GM21528 (cell line): Measurements from ENCODE around the gene ANKH.

Experiments
- ATAC-seq: cut with Tn5 transposase; IDR thresholded peaks from one replicate; pipeline ENCODE4 v1.9.1; 2021; ENCODE audit warnings: mild to moderate bottlenecking, moderate library complexity; ENCODE audit not compliant: unreplicated experiment, low FRiP score

The ANKH gene

DNA sequence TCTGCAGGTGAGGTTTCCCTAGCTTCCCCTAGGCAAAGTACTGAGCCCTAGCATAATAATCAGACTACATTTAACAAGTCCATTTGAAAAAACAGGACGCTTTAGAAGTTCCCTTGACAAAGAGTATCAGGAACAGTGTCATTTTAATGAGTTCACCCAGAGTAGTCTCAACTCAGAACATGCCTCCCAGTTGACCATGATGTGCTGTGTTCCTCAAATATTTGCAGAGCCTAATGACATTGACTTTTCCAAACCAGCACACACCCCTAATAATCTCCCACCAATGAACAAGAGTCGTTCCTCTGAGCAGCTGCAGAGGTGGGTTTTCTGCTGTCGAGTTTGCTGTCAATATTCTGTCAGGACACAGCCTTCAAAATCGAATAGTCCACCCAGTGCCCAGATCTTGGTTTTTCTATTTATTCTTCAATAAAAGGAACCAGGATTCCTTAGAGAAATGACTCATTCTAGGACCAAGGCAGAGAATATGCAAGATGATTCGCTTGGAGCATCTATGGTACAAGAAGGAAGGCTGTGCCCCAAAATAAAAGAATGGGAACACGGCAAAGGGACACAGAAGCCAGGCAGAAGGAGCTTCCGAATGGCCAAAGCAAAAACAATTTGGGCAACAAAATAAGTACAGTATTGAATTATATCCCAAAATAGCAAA lies 149.5 kb downstream of the ANKH start:
- ATAC-seq, result no peak

- no peak for ATAC-seq
These were observed 151.2 kb downstream of the ANKH start for GRCh38 chr5:14720236-14720923.

DNA sequence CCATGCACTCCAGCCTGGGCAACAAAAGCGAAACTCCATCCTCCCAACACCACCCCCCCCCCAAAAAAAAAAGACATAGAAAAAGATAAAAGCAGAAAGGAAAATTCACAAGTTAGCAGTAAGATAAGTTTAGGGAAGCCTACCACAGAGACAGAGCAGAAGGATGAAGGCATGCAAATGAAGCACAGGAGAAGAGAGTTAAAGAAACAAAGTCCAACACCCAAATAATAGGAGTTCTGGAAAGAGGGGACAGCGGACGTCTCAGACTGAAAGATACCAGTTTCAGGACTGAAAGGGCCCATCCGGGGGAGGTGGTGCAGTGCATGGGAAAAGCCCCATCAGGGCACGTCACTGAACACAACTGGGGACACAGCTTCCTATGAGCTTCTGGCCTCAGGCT lies 152.8 kb downstream of the ANKH start:
- ATAC-seq, result no peak

- ATAC-seq, result no peak
These were observed 154.5 kb downstream of the ANKH start for GRCh38 chr5:14716755-14717752.

GRCh38 chr5:14715481-14715880 lies 156.1 kb downstream of the ANKH start:
- no peak for ATAC-seq

DNA sequence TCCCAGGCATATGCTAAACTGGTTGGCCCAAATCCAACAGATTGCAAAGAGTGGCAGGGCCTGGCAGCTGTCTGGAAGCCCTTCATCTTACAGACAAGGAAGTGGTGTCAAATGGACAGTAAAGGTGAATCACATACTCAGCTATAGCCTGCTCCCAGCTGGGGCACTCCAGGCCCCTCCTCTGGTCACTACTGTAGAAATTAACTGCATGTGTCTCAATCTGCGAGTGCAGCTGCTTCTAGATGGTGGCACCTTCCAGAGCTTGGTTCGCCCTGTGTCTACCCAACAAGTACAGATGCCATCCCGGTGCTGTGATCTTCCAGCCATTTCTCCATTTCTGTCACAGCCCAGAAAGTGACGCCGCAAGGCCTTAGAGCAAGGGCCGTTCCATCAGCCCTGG lies 156.9 kb downstream of the ANKH start:
- no peak for ATAC-seq

DNA sequence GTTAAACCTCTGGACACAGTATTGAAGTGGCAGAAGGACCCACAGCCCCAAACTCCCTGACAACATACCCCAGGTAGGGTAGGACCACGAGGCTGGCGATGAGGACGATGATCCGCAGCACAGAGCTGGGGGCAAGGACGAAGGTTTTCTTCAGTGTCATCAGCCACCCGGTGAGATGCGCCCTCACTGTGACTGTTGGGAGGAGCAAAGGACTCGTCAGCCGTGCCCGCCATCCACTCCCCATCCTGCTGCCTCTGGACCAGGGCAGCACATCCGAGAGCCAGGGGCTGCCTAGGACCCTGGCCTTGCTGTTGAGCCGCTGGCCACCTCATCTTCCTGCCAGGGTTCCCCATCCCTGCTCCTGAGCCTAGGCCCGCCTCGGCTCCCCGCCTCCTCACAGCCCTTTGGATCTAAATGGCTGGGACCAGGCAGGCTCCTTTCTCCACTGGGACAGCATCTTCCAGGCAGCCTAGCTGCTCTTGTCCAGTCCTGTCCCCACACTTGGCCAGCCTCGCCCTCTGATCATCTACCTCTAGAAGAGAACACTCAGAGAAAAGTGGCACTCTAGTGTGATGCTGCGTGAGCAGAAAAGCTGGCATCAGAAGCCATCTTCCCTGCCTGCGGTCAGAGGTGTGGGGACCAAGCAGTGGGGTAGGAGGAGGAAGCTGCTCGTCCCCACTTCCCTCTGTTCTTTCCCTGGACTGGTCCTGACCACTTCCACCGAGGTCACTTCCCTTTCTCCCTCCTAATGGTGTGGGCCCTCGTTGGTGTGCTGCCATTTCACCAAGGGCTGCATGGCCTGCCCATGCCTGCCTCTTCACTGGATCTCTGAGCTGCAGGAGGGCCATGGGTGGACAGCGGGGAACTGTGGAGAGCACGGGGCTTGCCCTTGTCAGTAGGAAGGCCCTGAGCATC lies 157.8 kb downstream of the ANKH start:
- no peak for ATAC-seq

DNA sequence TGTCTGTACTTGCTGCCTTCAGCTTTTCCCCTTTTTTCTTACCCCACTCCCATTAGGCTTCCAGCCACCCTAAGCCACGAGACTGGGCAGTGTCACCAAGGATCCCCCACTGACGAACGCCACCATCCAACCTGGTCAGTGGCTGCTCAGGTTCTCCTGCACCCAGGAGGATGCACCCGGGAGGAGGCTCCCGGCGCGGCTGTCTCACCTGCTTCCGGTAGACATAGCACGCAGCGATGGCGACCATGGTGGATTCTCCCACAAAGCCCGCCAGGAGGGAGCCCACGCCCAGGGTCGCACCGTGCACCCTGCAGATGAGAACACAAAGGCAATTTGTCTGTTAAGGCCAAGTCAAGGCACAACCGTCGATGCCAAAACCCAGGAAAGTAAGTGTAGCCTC lies 158.9 kb downstream of the ANKH start:
- no peak for ATAC-seq

DNA sequence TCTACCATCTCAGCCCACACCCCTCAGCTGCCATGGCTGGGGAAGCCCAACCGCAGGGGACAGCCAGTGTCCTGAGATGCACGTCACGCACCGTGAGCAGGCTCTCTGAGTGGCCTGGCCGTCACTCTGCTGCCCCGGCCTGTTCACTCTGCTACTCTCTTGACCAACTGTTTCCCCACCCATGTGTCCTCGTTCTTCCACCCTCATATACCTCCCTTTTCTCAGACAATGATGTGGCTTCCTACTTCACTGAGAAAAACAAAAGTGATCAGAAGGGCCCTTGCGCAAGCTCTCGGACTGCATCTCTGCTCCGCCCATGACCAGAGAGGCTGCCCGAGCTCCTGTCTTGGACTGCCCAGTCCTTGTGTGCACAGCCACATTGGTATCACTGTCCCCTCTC lies 159.4 kb downstream of the ANKH start:
- ATAC-seq, result no peak

DNA sequence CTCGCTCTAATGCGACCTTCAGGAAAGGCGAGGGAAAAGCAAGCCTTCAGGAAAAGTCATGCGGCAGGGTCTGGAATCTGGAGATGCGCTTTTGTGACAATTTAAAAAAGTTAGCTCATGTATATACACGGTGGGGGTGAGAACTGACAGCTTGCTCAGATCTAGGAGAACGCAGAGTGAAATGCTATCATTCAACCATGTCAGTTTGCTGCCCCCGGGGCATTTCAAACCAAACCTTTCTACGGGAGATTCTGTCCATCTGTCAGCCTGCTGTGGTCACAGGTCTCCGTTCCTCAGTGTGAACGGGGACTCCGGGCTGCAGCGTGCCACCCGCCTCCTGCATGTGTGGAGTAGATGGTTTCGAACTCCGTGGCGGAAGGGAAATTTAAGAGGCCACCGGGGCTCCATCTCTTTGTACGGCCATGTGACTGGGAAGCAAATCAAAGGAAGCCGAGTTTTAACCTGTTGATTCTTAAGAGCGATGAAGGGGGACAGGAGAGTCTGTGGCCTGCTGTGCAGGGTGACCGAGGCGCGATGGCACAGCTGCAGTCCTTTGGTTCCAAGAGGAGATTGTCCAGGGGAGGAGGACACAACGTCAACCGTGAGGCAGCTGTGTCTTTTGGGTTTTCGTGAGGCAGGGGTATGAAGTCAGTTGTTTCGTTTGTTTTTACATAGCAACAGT lies 161.1 kb downstream of the ANKH start:
- ATAC-seq, result no peak

DNA sequence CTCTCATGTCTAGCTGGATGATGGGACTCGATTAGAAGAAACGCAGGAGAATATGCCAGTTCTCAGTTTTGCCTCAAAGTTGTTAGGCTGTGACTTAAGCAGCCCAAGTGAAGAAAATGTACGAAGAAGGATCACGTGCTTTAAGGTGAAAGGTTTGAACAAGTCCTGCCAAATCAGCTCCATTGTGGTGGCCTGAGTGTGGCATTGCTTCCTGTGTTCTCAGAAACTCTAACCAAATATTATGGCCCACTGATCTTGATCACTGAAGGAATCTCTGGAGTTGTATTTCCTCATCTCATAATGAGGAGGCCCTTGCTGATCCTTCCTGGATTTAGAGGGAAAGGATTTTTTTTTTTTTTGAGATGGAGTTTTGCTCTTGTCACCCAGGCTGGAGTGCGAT lies 163.0 kb downstream of the ANKH start:
- ATAC-seq, result no peak

GRCh38 chr5:14707811-14708390 lies 163.7 kb downstream of the ANKH start:
- no peak for ATAC-seq

DNA sequence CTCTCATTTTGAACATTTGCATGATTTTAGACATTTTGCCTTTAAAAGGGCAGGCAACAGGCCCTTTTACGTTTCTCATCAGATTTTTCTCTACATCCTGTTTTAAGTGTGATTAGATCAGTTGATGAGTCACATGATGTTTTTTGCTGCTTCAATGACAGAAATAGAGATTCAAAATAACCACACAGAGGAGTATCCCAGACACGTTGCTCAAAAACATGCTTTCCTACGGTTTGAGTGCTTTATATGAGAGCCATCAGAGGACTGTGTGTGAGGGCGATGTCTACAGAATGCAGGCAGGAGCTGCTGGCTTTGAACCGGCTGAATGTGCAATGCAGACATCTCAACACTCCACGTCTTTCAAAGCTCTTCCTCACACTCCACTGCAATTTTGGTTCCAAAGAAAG lies 165.0 kb downstream of the ANKH start:
- no peak for ATAC-seq

DNA sequence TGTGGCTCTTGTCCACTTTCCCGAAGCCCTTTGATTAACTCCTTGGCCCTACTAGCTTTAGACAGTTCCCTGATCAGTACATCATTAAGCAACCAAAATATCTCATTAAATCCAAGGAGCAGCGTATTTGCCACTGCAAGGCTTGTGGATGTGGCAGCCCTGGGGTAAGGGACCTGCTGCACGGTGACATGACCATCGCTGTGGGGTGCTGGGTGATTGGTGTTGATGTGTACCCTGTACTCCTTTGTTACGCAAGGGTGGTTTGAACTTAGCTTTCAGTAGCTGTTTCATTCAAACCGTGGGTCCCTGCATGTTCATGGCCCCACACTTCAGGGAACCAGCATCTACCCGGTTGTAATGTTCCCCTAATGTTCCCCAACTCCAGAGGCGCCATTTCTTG lies 166.0 kb downstream of the ANKH start:
- no peak for ATAC-seq

- no peak for ATAC-seq
These were observed 169.2 kb downstream of the ANKH start for GRCh38 chr5:14702238-14702839.

- no peak for ATAC-seq
These were observed 170.0 kb downstream of the ANKH start for GRCh38 chr5:14701556-14701955.

- no peak for ATAC-seq
These were observed 170.8 kb downstream of the ANKH start for GRCh38 chr5:14700478-14701436.
